Keratinocyte (primary cell): ENCODE results near the gene KLLN. TPM values are rescaled to one million over a fixed set of nuclear protein-coding genes. Genes with fewer than 3 reads are reported as not detected.
A peak's percentile ranks its signal among the peaks of the same experiment; 100 is the strongest.

Experiments used
- DNase-seq: peaks from one replicate; pipeline ENCODE4 v3.0.0-alpha.2; 2011; ENCODE audit warnings: low read depth, missing footprints, low spot score
- FAIRE-seq: peaks from 2 replicates; lab custom pipeline; 2011; peaks lifted over from hg19 to GRCh38; lab: Jason Lieb, UNC
- H2AFZ ChIP-seq: 2 replicates; pipeline ENCODE4 v1.6.0; 2012; ENCODE audit warnings: low read length, control low read depth, inconsistent platforms; ENCODE audit not compliant: control insufficient read depth
- H3K27ac ChIP-seq: 2 replicates; pipeline ENCODE4 v1.5.1; 2011; ENCODE audit warnings: low read length; ENCODE audit not compliant: control insufficient read depth, insufficient read depth
- H3K27me3 ChIP-seq: 3 replicates; pipeline ENCODE4 v1.6.0; 2011; ENCODE audit warnings: low read length; ENCODE audit not compliant: control insufficient read depth, insufficient read depth; ENCODE audit errors: extremely low read depth
- H3K36me3 ChIP-seq, 2 experiments: 2 replicates in 1 of 2; 3 replicates in 1 of 2; pipeline ENCODE4 v1.5.1; 2011; ENCODE audit warnings: low read length in 2 of 2, mild to moderate bottlenecking in 1 of 2; ENCODE audit not compliant: control insufficient read depth in 2 of 2, insufficient read depth in 2 of 2; ENCODE audit errors: extremely low read depth in 1 of 2
- H3K4me1 ChIP-seq: 3 replicates; pipeline ENCODE4 v1.5.1; 2011; ENCODE audit warnings: low read length; ENCODE audit not compliant: control insufficient read depth, insufficient read depth; ENCODE audit errors: extremely low read depth
- H3K4me2 ChIP-seq: 3 replicates; pipeline ENCODE4 v1.6.0; 2011; ENCODE audit warnings: low read depth, low read length; ENCODE audit not compliant: control insufficient read depth, insufficient read depth; ENCODE audit errors: extremely low read depth
- H3K4me3 ChIP-seq, 3 experiments: fragments of 200-600 bp in 1 of 3; sonication (generic) in 1 of 3; 2 replicates in 2 of 3; 3 replicates in 1 of 3; pipeline ENCODE4 v1.5.1; 2011 to 2016; ENCODE audit warnings: low read length in 3 of 3, mild to moderate bottlenecking in 3 of 3, control low read depth in 2 of 3, inconsistent platforms in 1 of 3, low read depth in 1 of 3, mixed read lengths in 1 of 3, mixed run types in 1 of 3, moderate library complexity in 1 of 3; ENCODE audit not compliant: control insufficient read depth in 2 of 3, insufficient read depth in 2 of 3; ENCODE audit errors: extremely low read depth in 1 of 3
- H3K79me2 ChIP-seq: 2 replicates; pipeline ENCODE4 v1.6.0; 2012; ENCODE audit warnings: low read length; ENCODE audit not compliant: control insufficient read depth, insufficient read depth
- H3K9ac ChIP-seq: 3 replicates; pipeline ENCODE4 v1.6.0; 2011; ENCODE audit warnings: low read length; ENCODE audit not compliant: control insufficient read depth, insufficient read depth; ENCODE audit errors: extremely low read depth
- H3K9me1 ChIP-seq: 3 replicates; pipeline ENCODE4 v1.6.0; 2011; ENCODE audit warnings: low read length; ENCODE audit not compliant: control insufficient read depth, insufficient read depth; ENCODE audit errors: extremely low read depth
- H3K9me3 ChIP-seq: 2 replicates; pipeline ENCODE4 v1.5.1; 2012; ENCODE audit warnings: low read depth, low read length; ENCODE audit not compliant: control insufficient read depth
- H4K20me1 ChIP-seq: 3 replicates; pipeline ENCODE4 v1.6.0; 2011; ENCODE audit warnings: low read length; ENCODE audit not compliant: control insufficient read depth, insufficient read depth; ENCODE audit errors: extremely low read depth
- CTCF ChIP-seq, 3 experiments: IDR thresholded peaks in 1 of 3; conservative IDR thresholded peaks in 1 of 3; optimal IDR thresholded peaks in 1 of 3; 2 replicates in 2 of 3; 3 replicates in 1 of 3; pipeline versions ENCODE3 to v1.5.1; 2011; ENCODE audit warnings: low read length in 3 of 3, mild to moderate bottlenecking in 3 of 3, moderate library complexity in 2 of 3, control low read depth in 1 of 3, inconsistent platforms in 1 of 3; ENCODE audit not compliant: insufficient read depth in 2 of 3; ENCODE audit errors: extremely low read depth in 1 of 3
- EZH2 ChIP-seq: IDR thresholded peaks from one replicate; pipeline ENCODE4 v1.6.1; 2012; ENCODE audit warnings: inconsistent platforms, mild to moderate bottlenecking, low read length, moderate library complexity
- dilution Hi-C: fragments of 300-500 bp; cut with MboI; formaldehyde crosslinking; loops from one replicate; pipeline ENCODE4 v1.7.0; 2020; ENCODE audit warnings: low sequenced_read_pairs; ENCODE audit not compliant: extremely low pct_ligation_motif_present
- polyA plus RNA-seq, 5 experiments: library from polyadenylated mRNA; depleted of rRNA in 3 of 5; stranded (reverse) in 3 of 5; stranded (forward) in 1 of 5; unstranded in 1 of 5; fragments of >200 nt; gene quantifications; 1 replicate in 1 of 5; 2 replicates in 3 of 5; 3 replicates in 1 of 5; pipeline versions ENCODE4 v1.2.1 to v1.2.3, GENCODE V29; 2011 to 2012; ENCODE audit warnings: missing spikeins in 2 of 5, low read depth in 1 of 5, low replicate concordance in 1 of 5

Gene KLLN
- polyA plus RNA-seq, 1 donor (not counting 4 experiments of a cell fraction or from before 2014, with no cell fraction given): 0.16 TPM

- dilution Hi-C loops: no loop called here
- no peaks in the 10 kb centered on the region for H3K9me3 ChIP-seq
- peak overlapping the region; percentile 79 for H3K4me2 ChIP-seq
- H3K4me1 ChIP-seq: peaks cover 17% of the 10 kb centered on the region
- H2AFZ ChIP-seq: no peak overlapping the region
- peak overlapping the region; percentile 69 to 80 (median 78) for H3K4me3 ChIP-seq
- peaks cover 74% of the 10 kb centered on the region for H3K79me2 ChIP-seq
- H3K27me3 ChIP-seq: no peaks in the 10 kb centered on the region
- no peak for TF ChIP-seq CTCF (optimal IDR thresholded peaks at IDR 0.05 in 1 of 3, IDR thresholded peaks at IDR 0.05 in 1 of 3, conservative IDR thresholded peaks at IDR 0.05 in 1 of 3; ENCODE audit: extremely low read depth in 1 of 3, insufficient read depth in 2 of 3, low read length in 3 of 3)
- TF ChIP-seq EZH2: no peak
- H4K20me1 ChIP-seq: peaks cover 6% of the 10 kb centered on the region
- DNase-seq: no peak
- no peak for FAIRE-seq
- H3K27ac ChIP-seq: peak overlapping the region; percentile 76
- peak overlapping the region; percentile 86 for H3K9ac ChIP-seq
- H3K9me1 ChIP-seq: no peaks in the 10 kb centered on the region
- no peaks in the 10 kb centered on the region for H3K36me3 ChIP-seq
These were observed 3.2 kb upstream of the KLLN start for GRCh38 chr10:87866412-87866974.

GRCh38 chr10:87865241-87865881 lies 2.0 kb upstream of the KLLN start:
- Histone ChIP-seq H3K9ac (peak overlapping the region; percentile 86), H3K4me3 (peak overlapping the region; percentile 69 to 80 (median 78)), H3K27ac (peak overlapping the region; percentile 76), H3K4me2 (peak overlapping the region; percentile 79), H2AFZ (no peak overlapping the region), H3K9me1 (no peaks in the 10 kb centered on the region), H3K36me3 (no peaks in the 10 kb centered on the region), H3K27me3 (no peaks in the 10 kb centered on the region), H3K79me2 (peaks cover 62% of the 10 kb centered on the region), H4K20me1 (peaks cover 6% of the 10 kb centered on the region), H3K9me3 (no peaks in the 10 kb centered on the region), H3K4me1 (peaks cover 22% of the 10 kb centered on the region)
- DNase-seq: no peak
- no peak for TF ChIP-seq EZH2
- no peak for TF ChIP-seq CTCF (optimal IDR thresholded peaks at IDR 0.05 in 1 of 3, IDR thresholded peaks at IDR 0.05 in 1 of 3, conservative IDR thresholded peaks at IDR 0.05 in 1 of 3; ENCODE audit: extremely low read depth in 1 of 3, insufficient read depth in 2 of 3, low read length in 3 of 3)
- no peak for FAIRE-seq
- dilution Hi-C loops: no loop called here
